ENCODE measurements around the gene OR6C65.
"Not testable (repeated sequence)": the region's sequence is repeated elsewhere in the genome, so short reads cannot be mapped to it uniquely, and the experiment has no call there.

Gene OR6C65

GRCh38 chr12:55416961-55417360 lies 16.6 kb downstream of the OR6C65 start:
- in situ Hi-C loops (cut with HindIII; ENCODE audit: low pct_unique_long_range_greater_than_20kb, low sequenced_read_pairs): no loop called here
- TF ChIP-seq JUND (IDR thresholded peaks at IDR 0.05; ENCODE audit: low read depth): no peak
- peak in 1 of 2 experiments; percentile 71 for DNase-seq (ENCODE audit: low read depth in 1 of 2, low spot score in 1 of 2)

- no peak for TF ChIP-seq JUND (IDR thresholded peaks at IDR 0.05; ENCODE audit: low read depth)
- no peak for DNase-seq (ENCODE audit: low read depth in 1 of 2, low spot score in 1 of 2)
Measured at GRCh38 chr12:55420307-55420962, 20.1 kb downstream of the OR6C65 start.

GRCh38 chr12:55425954-55426353 lies 25.6 kb downstream of the OR6C65 start, which contains the start of gene OR6C76:
Gene OR6C76 (plus strand): TSS chr12:55426254. CDS start chr12:55426254, 0 bp downstream.
- no peak for TF ChIP-seq JUND (IDR thresholded peaks at IDR 0.05; ENCODE audit: low read depth)
- DNase-seq (ENCODE audit: low read depth in 1 of 2, low spot score in 1 of 2): no peak
- in situ Hi-C loops (cut with HindIII; ENCODE audit: low pct_unique_long_range_greater_than_20kb, low sequenced_read_pairs): no loop called here

More at GRCh38 chr12:55420307-55420962, 20.1 kb downstream of the OR6C65 start:
- in situ Hi-C loops (cut with HindIII; ENCODE audit: low pct_unique_long_range_greater_than_20kb, low sequenced_read_pairs): no loop called here

GRCh38 chr12:55428331-55429243 lies 28.3 kb downstream of the OR6C65 start:
- TF ChIP-seq JUND (IDR thresholded peaks at IDR 0.05; ENCODE audit: low read depth): no peak
- in situ Hi-C loops (cut with HindIII; ENCODE audit: low pct_unique_long_range_greater_than_20kb, low sequenced_read_pairs): no loop called here
- no peak for DNase-seq (ENCODE audit: low read depth in 1 of 2, low spot score in 1 of 2)

GRCh38 chr12:55441233-55441632 lies 40.9 kb downstream of the OR6C65 start:
- in situ Hi-C loops (cut with HindIII; ENCODE audit: low pct_unique_long_range_greater_than_20kb, low sequenced_read_pairs); DNase-seq (ENCODE audit: low read depth in 1 of 2, low spot score in 1 of 2): not testable (repeated sequence)

- DNase-seq (ENCODE audit: low read depth in 1 of 2, low spot score in 1 of 2): peak in 1 of 2 experiments; percentile 11
- in situ Hi-C loops (cut with HindIII; ENCODE audit: low pct_unique_long_range_greater_than_20kb, low sequenced_read_pairs): no loop called here
- no peak for TF ChIP-seq JUND (IDR thresholded peaks at IDR 0.05; ENCODE audit: low read depth)
Measured at GRCh38 chr12:55443776-55444175, 43.4 kb downstream of the OR6C65 start, which contains the start of gene OR6C2. Gene OR6C2 (plus strand): TSS chr12:55444076. CDS start chr12:55452214, 8,138 bp downstream.

- DNase-seq (ENCODE audit: low read depth in 1 of 2, low spot score in 1 of 2): no peak
- TF ChIP-seq JUND (IDR thresholded peaks at IDR 0.05; ENCODE audit: low read depth): no peak
- in situ Hi-C loops (cut with HindIII; ENCODE audit: low pct_unique_long_range_greater_than_20kb, low sequenced_read_pairs): no loop called here
Measured at GRCh38 chr12:55445357-55445756, 45.0 kb downstream of the OR6C65 start.

GRCh38 chr12:55446326-55446725 lies 46.0 kb downstream of the OR6C65 start:
- DNase-seq (ENCODE audit: low read depth in 1 of 2, low spot score in 1 of 2): peak; percentile 8 to 66
- TF ChIP-seq JUND (IDR thresholded peaks at IDR 0.05; ENCODE audit: low read depth): no peak
- in situ Hi-C loops (cut with HindIII; ENCODE audit: low pct_unique_long_range_greater_than_20kb, low sequenced_read_pairs): no loop called here

- in situ Hi-C loops (cut with HindIII; ENCODE audit: low pct_unique_long_range_greater_than_20kb, low sequenced_read_pairs): no loop called here
- no peak for DNase-seq (ENCODE audit: low read depth in 1 of 2, low spot score in 1 of 2)
- no peak for TF ChIP-seq JUND (IDR thresholded peaks at IDR 0.05; ENCODE audit: low read depth)
Measured at GRCh38 chr12:55448825-55449224, 48.5 kb downstream of the OR6C65 start.

All from T47D (cell line).